HepG2 (cell line): ENCODE data around the gene CDR2L. TPM values are rescaled to one million over a fixed set of nuclear protein-coding genes. Genes with fewer than 3 reads are reported as not detected.
A peak's percentile ranks its signal among the peaks of the same experiment; 100 is the strongest.

Experiments
- ARID4A ChIP-seq: sonication (generic); formaldehyde crosslinking; IDR thresholded peaks from 2 replicates; pipeline ENCODE4 v1.5.0; 2020; ENCODE audit warnings: mild to moderate bottlenecking, missing genetic modification reagents, borderline replicate concordance
- ATF7-NPFF ChIP-seq: sonication (generic); formaldehyde crosslinking; IDR thresholded peaks from 2 replicates; pipeline ENCODE4 v1.8.1; 2023; ENCODE audit warnings: mild to moderate bottlenecking, low read depth, missing genetic modification reagents, moderate library complexity
- BCL3 ChIP-seq: sonication (generic); formaldehyde crosslinking; IDR thresholded peaks from 2 replicates; pipeline ENCODE4 v1.5.1; 2020; ENCODE audit warnings: mild to moderate bottlenecking, missing genetic modification reagents, moderate library complexity
- POLR2A ChIP-seq, 2 experiments: IDR thresholded peaks; 2 replicates each; pipeline ENCODE4 v1.6.1; 2011; ENCODE audit warnings: low read depth in 2 of 2, low read length in 2 of 2, mild to moderate bottlenecking in 1 of 2, moderate library complexity in 1 of 2; ENCODE audit not compliant: insufficient read depth in 1 of 2
- PRDM4 ChIP-seq: sonication (generic); formaldehyde crosslinking; IDR thresholded peaks from 2 replicates; pipeline ENCODE4 v1.9.0; 2021; ENCODE audit warnings: missing genetic modification reagents, borderline replicate concordance
- RARA ChIP-seq: IDR thresholded peaks from 2 replicates; pipeline ENCODE4 v1.6.1; 2016; ENCODE audit warnings: missing genetic modification reagents, missing compliant biosample characterization
- RBFOX2 ChIP-seq: fragments of 200-400 bp; formaldehyde crosslinking; IDR thresholded peaks from 2 replicates; pipeline ENCODE4 v1.6.1; 2017; ENCODE audit warnings: low read depth, mild to moderate bottlenecking, low read length
- RBM22 ChIP-seq: fragments of 200-400 bp; formaldehyde crosslinking; optimal IDR thresholded peaks from 2 replicates; pipeline ENCODE3; 2017; ENCODE audit warnings: mild to moderate bottlenecking, low read length, moderate library complexity
- TBL1XR1 ChIP-seq: fragments of 150-350 bp; IDR thresholded peaks from 2 replicates; pipeline ENCODE4 v1.6.1; 2014; ENCODE audit warnings: borderline replicate concordance, low read length; ENCODE audit not compliant: partially characterized antibody
- TFE3 ChIP-seq: IDR thresholded peaks from 2 replicates; pipeline ENCODE4 v1.6.1; 2016
- ZNF18 ChIP-seq: sonication (generic); formaldehyde crosslinking; IDR thresholded peaks from 2 replicates; pipeline ENCODE4 v1.8.0; 2022; ENCODE audit warnings: mild to moderate bottlenecking, missing genetic modification reagents; ENCODE audit not compliant: insufficient replicate concordance
- ZNF326 ChIP-seq: sonication (generic); formaldehyde crosslinking; IDR thresholded peaks from 2 replicates; pipeline ENCODE4 v1.4.0; 2020; ENCODE audit warnings: missing genetic modification reagents, borderline replicate concordance
- ZNF354B ChIP-seq: sonication (generic); formaldehyde crosslinking; IDR thresholded peaks from 2 replicates; pipeline ENCODE4 v1.8.0; 2022; ENCODE audit warnings: mild to moderate bottlenecking, missing genetic modification reagents
- ZNF451 ChIP-seq: sonication (generic); formaldehyde crosslinking; IDR thresholded peaks from 2 replicates; pipeline ENCODE4 v1.5.0; 2020; ENCODE audit warnings: mild to moderate bottlenecking, missing genetic modification reagents
- polyA plus RNA-seq, 8 experiments: library from polyadenylated mRNA; depleted of rRNA in 3 of 8; stranded (reverse) in 7 of 8; unstranded in 1 of 8; fragments of >200 nt; fragmentation: Illumina TruSeq in 4 of 8; extraction: Trizol in 4 of 8; gene quantifications; 2 replicates each; pipeline versions ENCODE4 v1.2.1 to v1.2.3, GENCODE V29; 2011 to 2016; ENCODE audit warnings: low read depth in 4 of 8, missing spikeins in 1 of 8, mixed read lengths in 1 of 8; ENCODE audit not compliant: insufficient read depth in 1 of 8
- total RNA-seq, 5 experiments: library from RNA; depleted of rRNA; stranded (reverse); fragments of >200 nt; fragmentation: Illumina TruSeq; extraction: Trizol; gene quantifications; 2 replicates each; pipeline ENCODE4 v1.2.3, GENCODE V29; 2016; ENCODE audit warnings: low read depth in 1 of 5

The CDR2L gene
- total and polyA plus RNA-seq, 2 of the 13 experiments (the other 11 are each of a cell fraction or from before 2014, with no cell fraction given) = 1.9 to 2.1 TPM

- TF ChIP-seq RARA = peak; percentile 36; the same call in 1 of the 2 replicates
- TF ChIP-seq RBFOX2 = no peak
- peak; percentile 81 for TF ChIP-seq ZNF18
- peak; percentile 47; the same call in 1 of the 2 replicates for TF ChIP-seq ZNF451 (CRISPR knock-in tag)
- no peak; the same call in 1 of the 2 replicates for TF ChIP-seq ZNF354B
- peak; percentile 89 for TF ChIP-seq TFE3 (CRISPR knock-in tag)
- 0 out of 4 replicates have a peak, but pooled peaks of 1 of the 2 experiments have one; percentile 5 for TF ChIP-seq POLR2A (IDR thresholded peaks at IDR 0.05; ENCODE audit: insufficient read depth in 1 of 2, low read depth in 2 of 2, low read length in 2 of 2)
- TF ChIP-seq ARID4A = peak; percentile 87
- TF ChIP-seq BCL3 (CRISPR knock-in tag) = no peak
- TF ChIP-seq ZNF326 = no peak
- peak; percentile 96 for TF ChIP-seq RBM22
- TF ChIP-seq TBL1XR1 = no peak
- peak; percentile 49; the same call in 1 of the 2 replicates for TF ChIP-seq ATF7-NPFF (CRISPR knock-in tag)
- no peak for TF ChIP-seq PRDM4 (CRISPR knock-in tag)
These were observed 46.2 kb downstream of the CDR2L start (continued) for GRCh38 chr17:75033346-75034235.
